Mesothelial cell of epicardium (in vitro differentiated cells): ENCODE measurements around the gene INSC. TPM values are rescaled to one million over a fixed set of nuclear protein-coding genes. Genes with fewer than 3 reads are reported as not detected.

Experiments used
- DNase-seq, 2 experiments: peaks; one replicate each; pipeline ENCODE4 v3.0.0; 2021; ENCODE audit warnings: low spot score in 2 of 2; ENCODE audit not compliant: unreplicated experiment in 2 of 2
- H3K27ac Mint-ChIP-seq: 2 replicates; pipeline ENCODE4 v1.8.0; 2021; ENCODE audit warnings: mixed read lengths
- H3K27me3 Mint-ChIP-seq: 2 replicates; pipeline ENCODE4 v1.8.0; 2021; ENCODE audit warnings: low read depth, mixed read lengths
- H3K36me3 Mint-ChIP-seq: 2 replicates; pipeline ENCODE4 v1.8.0; 2021; ENCODE audit warnings: mixed read lengths
- H3K4me1 Mint-ChIP-seq: 2 replicates; pipeline ENCODE4 v1.8.0; 2021; ENCODE audit warnings: mixed read lengths
- H3K4me3 Mint-ChIP-seq: 2 replicates; pipeline ENCODE4 v1.8.0; 2021; ENCODE audit warnings: mild to moderate bottlenecking, moderate library complexity, mixed read lengths
- H3K9me3 Mint-ChIP-seq: 2 replicates; pipeline ENCODE4 v1.8.0; 2021; ENCODE audit warnings: mixed read lengths
- total RNA-seq: library from RNA; stranded (reverse); gene quantifications from 3 replicates; pipeline ENCODE4 v1.2.1, GENCODE V29; 2021
- TF ChIP-seq, protein P1 (sequence below): fragments of 200-600 bp; sonication (generic); IDR thresholded peaks from one replicate; pipeline ENCODE4 v1.5.0; 2021; ENCODE audit warnings: antibody characterized with exemption; ENCODE audit not compliant: unreplicated experiment

INSC gene
- total RNA-seq, 1 donor from 2014 or later: not detected

DNA sequence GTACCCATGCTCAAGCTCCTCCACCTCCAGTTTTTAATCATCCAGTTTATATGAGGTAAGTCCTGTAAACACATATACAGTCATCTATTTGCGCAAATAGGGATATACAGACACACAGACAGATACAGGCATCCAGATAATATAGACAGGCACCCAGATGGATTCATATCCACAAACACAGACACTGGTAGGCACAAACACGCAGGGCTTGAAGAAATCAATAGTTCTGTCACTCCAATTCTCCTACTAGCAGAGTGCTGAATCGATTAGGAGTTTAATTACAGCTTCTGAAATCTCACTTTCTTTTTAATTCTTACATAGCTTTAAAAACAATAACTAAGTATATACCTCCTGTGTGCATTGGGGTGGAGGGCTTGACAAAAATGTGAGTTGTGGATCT is 56.0 kb downstream of the INSC start:
- Mint-ChIP-seq H3K27me3 (peaks cover 29% of the 10 kb centered on the region), H3K4me3 (no peak overlapping the region), H3K4me1 (no peaks in the 10 kb centered on the region), H3K27ac (no peak overlapping the region), H3K9me3 (no peaks in the 10 kb centered on the region), H3K36me3 (no peaks in the 10 kb centered on the region)
- TF ChIP-seq, protein P1, sequence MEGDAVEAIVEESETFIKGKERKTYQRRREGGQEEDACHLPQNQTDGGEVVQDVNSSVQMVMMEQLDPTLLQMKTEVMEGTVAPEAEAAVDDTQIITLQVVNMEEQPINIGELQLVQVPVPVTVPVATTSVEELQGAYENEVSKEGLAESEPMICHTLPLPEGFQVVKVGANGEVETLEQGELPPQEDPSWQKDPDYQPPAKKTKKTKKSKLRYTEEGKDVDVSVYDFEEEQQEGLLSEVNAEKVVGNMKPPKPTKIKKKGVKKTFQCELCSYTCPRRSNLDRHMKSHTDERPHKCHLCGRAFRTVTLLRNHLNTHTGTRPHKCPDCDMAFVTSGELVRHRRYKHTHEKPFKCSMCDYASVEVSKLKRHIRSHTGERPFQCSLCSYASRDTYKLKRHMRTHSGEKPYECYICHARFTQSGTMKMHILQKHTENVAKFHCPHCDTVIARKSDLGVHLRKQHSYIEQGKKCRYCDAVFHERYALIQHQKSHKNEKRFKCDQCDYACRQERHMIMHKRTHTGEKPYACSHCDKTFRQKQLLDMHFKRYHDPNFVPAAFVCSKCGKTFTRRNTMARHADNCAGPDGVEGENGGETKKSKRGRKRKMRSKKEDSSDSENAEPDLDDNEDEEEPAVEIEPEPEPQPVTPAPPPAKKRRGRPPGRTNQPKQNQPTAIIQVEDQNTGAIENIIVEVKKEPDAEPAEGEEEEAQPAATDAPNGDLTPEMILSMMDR: no peak
- no peak for DNase-seq

DNA sequence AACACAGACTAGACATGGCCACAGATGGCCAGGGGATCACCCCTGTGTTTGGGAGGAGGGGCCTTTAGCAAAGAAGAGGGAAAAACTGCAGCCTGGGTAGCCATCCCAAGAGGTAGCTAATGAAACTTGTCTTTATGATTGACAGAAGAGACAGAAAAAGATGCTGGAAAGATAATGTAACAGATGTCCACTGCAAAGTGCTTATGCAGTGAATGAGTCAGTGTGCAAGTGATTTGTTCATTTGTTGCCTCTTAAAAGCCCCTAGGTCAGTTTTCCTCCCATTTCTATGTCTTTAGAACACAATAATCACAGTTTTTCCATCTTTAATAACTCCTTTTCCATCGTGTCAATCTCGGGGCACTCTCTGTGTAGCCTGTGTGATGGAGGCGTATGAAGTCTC is 57.2 kb downstream of the INSC start:
- H3K27me3 Mint-ChIP-seq: peaks cover 30% of the 10 kb centered on the region
- H3K4me1 Mint-ChIP-seq: no peaks in the 10 kb centered on the region
- no peak for DNase-seq
- H3K4me3 Mint-ChIP-seq: no peak overlapping the region
- TF ChIP-seq, protein P1: no peak
- H3K36me3 Mint-ChIP-seq: no peaks in the 10 kb centered on the region
- no peaks in the 10 kb centered on the region for H3K9me3 Mint-ChIP-seq
- H3K27ac Mint-ChIP-seq: no peak overlapping the region

DNA sequence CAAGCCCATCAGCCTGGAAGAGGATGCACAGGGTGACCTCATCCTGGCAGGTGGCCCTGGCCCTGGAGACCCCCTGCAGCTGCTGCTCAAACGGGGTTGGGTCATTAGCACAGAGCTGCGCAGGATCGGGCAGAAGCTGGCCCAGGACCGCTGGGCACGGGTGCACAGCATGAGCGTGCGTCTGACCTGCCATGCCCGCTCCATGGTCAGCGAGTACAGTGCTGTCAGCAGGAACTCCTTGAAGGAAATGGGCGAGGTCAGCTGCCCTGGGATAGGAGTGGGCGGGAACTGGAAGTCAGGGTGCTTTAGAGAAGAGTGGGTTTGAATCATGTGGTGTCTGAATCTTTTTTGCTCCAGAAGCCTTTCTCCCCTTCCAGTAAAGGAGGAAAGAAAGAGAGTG is 61.1 kb downstream of the INSC start:
- Mint-ChIP-seq H3K36me3 (no peaks in the 10 kb centered on the region), H3K9me3 (no peaks in the 10 kb centered on the region), H3K27me3 (peaks cover 30% of the 10 kb centered on the region), H3K4me3 (no peak overlapping the region), H3K4me1 (peaks cover 13% of the 10 kb centered on the region), H3K27ac (no peak overlapping the region)
- no peak for DNase-seq
- TF ChIP-seq, protein P1: no peak

DNA sequence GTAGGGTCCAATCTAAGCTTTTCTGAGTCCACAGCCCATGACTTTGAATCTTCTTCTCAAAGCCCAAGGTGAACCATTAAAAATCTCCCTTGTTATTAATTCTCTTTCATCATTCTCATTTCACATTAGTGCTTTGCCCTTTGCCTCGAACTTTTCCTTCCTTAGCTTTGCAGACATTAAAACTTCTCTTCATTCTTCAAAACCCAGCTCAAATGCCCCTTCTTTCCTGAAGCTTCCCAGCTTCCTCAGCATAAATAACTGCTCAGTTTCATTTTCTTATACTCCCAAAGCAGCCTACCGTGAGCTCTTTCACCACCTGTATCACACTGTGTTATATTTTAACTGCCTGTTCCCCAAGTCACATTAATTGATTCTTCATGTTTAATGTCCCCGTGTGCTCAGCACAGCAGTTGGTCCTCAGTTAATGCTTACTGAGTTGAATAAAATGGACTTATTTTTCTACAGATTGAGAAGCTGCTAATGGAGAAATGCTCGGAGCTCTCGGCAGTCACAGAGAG is 62.0 kb downstream of the INSC start:
- Mint-ChIP-seq H3K9me3 (no peaks in the 10 kb centered on the region), H3K4me3 (no peak overlapping the region), H3K27ac (no peak overlapping the region), H3K27me3 (peaks cover 29% of the 10 kb centered on the region), H3K4me1 (peaks cover 13% of the 10 kb centered on the region), H3K36me3 (no peaks in the 10 kb centered on the region)
- DNase-seq: no peak
- TF ChIP-seq, protein P1: no peak

DNA sequence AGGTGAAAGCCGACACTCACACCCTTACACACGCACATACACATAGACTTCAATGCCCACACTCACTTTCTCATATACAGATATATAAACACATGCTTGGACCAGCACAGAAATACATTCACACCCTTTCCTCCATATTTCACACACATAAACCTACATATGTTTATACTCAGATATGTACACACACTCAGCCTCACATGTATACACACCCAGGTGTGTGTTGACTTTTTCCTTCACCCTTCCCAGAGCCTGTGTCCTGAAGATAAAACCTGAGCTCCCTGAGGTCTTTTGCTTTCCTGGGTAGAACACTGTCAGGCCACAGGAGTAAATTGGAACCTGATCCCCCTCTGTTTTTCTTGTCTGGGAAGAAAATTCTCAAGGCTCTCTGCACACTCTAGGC is 62.8 kb downstream of the INSC start:
- H3K9me3 Mint-ChIP-seq: no peaks in the 10 kb centered on the region

More for the DNA sequence above, 62.8 kb downstream of the INSC start:
- no peak for DNase-seq
- H3K36me3 Mint-ChIP-seq: no peaks in the 10 kb centered on the region
- H3K4me1 Mint-ChIP-seq: peaks cover 13% of the 10 kb centered on the region
- TF ChIP-seq, protein P1: no peak
- H3K27me3 Mint-ChIP-seq: peaks cover 24% of the 10 kb centered on the region
- peak overlapping the region; percentile 43 for H3K27ac Mint-ChIP-seq
- H3K4me3 Mint-ChIP-seq: no peak overlapping the region
